ENCODE data around the gene LRRC75A.

GRCh38 chr17:16463358-16464302 is 28.4 kb downstream of the LRRC75A start:
- peak; percentile 14 for TF ChIP-seq CTCF (IDR thresholded peaks at IDR 0.05; ENCODE audit: poor library complexity)
- no peak for TF ChIP-seq EZH2 (IDR thresholded peaks at IDR 0.05; ENCODE audit: borderline replicate concordance)
- no peak for TF ChIP-seq EZH2phosphoT487 (IDR thresholded peaks at IDR 0.05; ENCODE audit: low read depth, severe bottlenecking, unreplicated experiment)
